ENCODE results near the gene DZIP1. TPM values are rescaled to one million over a fixed set of nuclear protein-coding genes. Genes with fewer than 3 reads are reported as not detected.
A peak's percentile ranks its signal among the peaks of the same experiment; 100 is the strongest.

DZIP1 gene
- total RNA-seq, 1 donor, result 38.9 TPM

GRCh38 chr13:95630593-95630992, 13.9 kb downstream of the DZIP1 start:
- DNase-seq (ENCODE audit: low read depth), result no peak
- TF ChIP-seq CTCF (IDR thresholded peaks at IDR 0.05; ENCODE audit: insufficient read depth, low read depth, low read length), result no peak
- no peak overlapping the region for H3K4me3 ChIP-seq (ENCODE audit: low read depth, low read length)

GRCh38 chr13:95629071-95629470, 15.4 kb downstream of the DZIP1 start:
- no peak for TF ChIP-seq CTCF (IDR thresholded peaks at IDR 0.05; ENCODE audit: insufficient read depth, low read depth, low read length)
- H3K4me3 ChIP-seq (ENCODE audit: low read depth, low read length), result no peak overlapping the region

GRCh38 chr13:95628488-95628887, 16.0 kb downstream of the DZIP1 start:
- H3K4me3 ChIP-seq (ENCODE audit: low read depth, low read length), result no peak overlapping the region
- no peak for DNase-seq (ENCODE audit: low read depth)
- TF ChIP-seq CTCF (IDR thresholded peaks at IDR 0.05; ENCODE audit: insufficient read depth, low read depth, low read length), result no peak

More at GRCh38 chr13:95629071-95629470, 15.4 kb downstream of the DZIP1 start:
- no peak for DNase-seq (ENCODE audit: low read depth)

- TF ChIP-seq CTCF (IDR thresholded peaks at IDR 0.05; ENCODE audit: insufficient read depth, low read depth, low read length), result no peak
- peak; percentile 57 for DNase-seq (ENCODE audit: low read depth)
- no peak overlapping the region for H3K4me3 ChIP-seq (ENCODE audit: low read depth, low read length)
Observed at GRCh38 chr13:95627590-95627989, 16.9 kb downstream of the DZIP1 start.

- no peak overlapping the region for H3K4me3 ChIP-seq (ENCODE audit: low read depth, low read length)
- TF ChIP-seq CTCF (IDR thresholded peaks at IDR 0.05; ENCODE audit: insufficient read depth, low read depth, low read length), result no peak
- no peak for DNase-seq (ENCODE audit: low read depth)
Observed at GRCh38 chr13:95626768-95627167, 17.7 kb downstream of the DZIP1 start.

- peak; percentile 72 for DNase-seq (ENCODE audit: low read depth)
- TF ChIP-seq CTCF (IDR thresholded peaks at IDR 0.05; ENCODE audit: insufficient read depth, low read depth, low read length), result peak; percentile 69
- no peak overlapping the region for H3K4me3 ChIP-seq (ENCODE audit: low read depth, low read length)
Observed at GRCh38 chr13:95624020-95624419, 20.5 kb downstream of the DZIP1 start.

- DNase-seq (ENCODE audit: low read depth), result no peak
- no peak for TF ChIP-seq CTCF (IDR thresholded peaks at IDR 0.05; ENCODE audit: insufficient read depth, low read depth, low read length)
- no peak overlapping the region for H3K4me3 ChIP-seq (ENCODE audit: low read depth, low read length)
Observed at GRCh38 chr13:95623141-95623540, 21.4 kb downstream of the DZIP1 start.
